ENCODE measurements around the gene MAGEA2B.
"Not testable (repeated sequence)": the region's sequence is repeated elsewhere in the genome, so short reads cannot be mapped to it uniquely, and the experiment has no call there.

The MAGEA2B gene, protein sequence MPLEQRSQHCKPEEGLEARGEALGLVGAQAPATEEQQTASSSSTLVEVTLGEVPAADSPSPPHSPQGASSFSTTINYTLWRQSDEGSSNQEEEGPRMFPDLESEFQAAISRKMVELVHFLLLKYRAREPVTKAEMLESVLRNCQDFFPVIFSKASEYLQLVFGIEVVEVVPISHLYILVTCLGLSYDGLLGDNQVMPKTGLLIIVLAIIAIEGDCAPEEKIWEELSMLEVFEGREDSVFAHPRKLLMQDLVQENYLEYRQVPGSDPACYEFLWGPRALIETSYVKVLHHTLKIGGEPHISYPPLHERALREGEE

DNA sequence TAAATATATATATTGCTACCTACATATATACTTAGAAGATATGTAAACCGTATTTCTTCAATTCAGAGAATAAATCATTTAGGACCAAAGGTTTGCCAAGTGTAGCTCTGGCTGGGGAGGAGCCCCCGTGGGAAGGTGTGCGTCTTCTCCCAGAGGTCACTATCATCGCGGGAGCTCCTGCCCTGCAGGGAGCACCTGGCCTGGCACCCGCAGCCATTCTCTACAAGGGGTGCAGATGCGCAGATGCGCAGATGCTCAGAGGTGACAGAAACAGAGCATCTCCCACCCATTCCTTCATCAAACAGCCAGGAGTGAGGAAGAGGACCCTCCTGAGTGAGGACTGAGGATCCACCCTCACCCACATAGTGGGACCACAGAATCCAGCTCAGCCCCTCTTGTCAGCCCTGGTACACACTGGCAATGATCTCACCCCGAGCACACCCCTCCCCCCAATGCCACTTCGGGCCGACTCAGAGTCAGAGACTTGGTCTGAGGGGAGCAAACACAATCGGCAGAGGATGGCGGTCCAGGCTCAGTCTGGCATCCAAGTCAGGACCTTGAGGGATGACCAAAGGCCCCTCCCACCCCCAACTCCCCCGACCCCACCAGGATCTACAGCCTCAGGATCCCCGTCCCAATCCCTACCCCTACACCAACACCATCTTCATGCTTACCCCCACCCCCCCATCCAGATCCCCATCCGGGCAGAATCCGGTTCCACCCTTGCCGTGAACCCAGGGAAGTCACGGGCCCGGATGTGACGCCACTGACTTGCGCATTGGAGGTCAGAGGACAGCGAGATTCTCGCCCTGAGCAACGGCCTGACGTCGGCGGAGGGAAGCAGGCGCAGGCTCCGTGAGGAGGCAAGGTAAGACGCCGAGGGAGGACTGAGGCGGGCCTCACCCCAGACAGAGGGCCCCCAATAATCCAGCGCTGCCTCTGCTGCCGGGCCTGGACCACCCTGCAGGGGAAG, at the start of gene MAGEA2B:
Gene MAGEA2B, plus strand, starts transcription at position 814 of the 973 bp plus-strand sequence. CDS start 2,479 bp downstream, outside the sequence.
- DNase-seq = not testable (repeated sequence)

DNA sequence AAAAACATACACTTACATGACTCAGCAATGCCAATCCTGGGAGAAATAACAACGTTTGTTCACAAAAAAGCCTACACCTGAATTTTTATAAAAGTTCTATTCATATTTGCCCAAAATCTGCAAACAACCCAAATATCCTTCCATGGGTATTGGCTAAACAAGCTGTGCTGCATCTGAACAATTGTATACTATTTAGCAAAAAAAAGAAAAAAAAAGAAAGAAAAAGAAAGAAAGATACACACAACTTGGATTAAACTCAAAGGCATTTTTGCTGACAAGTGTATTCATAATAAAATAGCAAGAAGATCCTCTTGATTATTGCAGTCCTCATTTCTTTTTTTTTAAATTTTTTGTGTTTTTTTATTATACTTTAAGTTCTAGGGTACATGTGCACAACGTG, 40.3 kb upstream of the MAGEA2B start:
- DNase-seq = no peak

DNA sequence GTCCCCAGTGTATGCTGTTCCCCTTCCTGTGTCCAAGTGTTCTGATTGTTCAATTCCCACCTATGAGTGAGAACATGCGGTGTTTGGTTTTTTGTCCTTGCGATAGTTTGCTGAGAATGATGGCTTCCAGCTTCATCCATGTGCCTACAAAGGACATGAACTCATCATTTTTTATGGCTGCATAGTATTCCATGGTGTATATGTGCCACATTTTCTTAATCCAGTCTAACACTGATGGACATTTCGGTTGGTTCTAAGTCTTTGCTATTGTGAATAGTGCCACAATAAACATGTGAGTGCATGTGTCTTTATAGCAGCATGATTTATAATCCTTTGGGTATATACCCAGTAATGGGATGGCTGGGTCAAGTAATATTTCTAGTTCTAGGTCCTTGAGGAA, 39.8 kb upstream of the MAGEA2B start:
- not testable (repeated sequence) for DNase-seq

DNA sequence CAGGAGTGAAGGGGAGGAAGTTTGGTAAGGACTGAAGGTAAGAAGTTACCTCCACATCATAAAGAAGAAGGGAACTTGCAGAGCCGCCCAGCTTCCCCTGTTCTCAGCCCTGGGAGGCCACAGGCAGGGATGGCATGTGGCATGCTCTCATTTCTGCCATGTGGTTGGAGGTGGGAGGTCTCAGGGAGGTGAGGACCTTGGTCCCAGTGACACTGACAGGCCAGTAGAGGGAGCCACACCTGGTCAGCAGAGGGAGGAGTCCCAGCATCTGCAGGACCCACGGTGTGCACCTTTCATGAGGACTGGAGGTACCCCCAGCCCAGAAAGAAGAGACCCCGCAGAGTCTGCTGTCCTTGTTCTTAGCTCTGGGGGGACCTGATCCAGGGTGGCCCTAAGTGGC, 33.4 kb upstream of the MAGEA2B start:
- DNase-seq = not testable (repeated sequence)

DNA sequence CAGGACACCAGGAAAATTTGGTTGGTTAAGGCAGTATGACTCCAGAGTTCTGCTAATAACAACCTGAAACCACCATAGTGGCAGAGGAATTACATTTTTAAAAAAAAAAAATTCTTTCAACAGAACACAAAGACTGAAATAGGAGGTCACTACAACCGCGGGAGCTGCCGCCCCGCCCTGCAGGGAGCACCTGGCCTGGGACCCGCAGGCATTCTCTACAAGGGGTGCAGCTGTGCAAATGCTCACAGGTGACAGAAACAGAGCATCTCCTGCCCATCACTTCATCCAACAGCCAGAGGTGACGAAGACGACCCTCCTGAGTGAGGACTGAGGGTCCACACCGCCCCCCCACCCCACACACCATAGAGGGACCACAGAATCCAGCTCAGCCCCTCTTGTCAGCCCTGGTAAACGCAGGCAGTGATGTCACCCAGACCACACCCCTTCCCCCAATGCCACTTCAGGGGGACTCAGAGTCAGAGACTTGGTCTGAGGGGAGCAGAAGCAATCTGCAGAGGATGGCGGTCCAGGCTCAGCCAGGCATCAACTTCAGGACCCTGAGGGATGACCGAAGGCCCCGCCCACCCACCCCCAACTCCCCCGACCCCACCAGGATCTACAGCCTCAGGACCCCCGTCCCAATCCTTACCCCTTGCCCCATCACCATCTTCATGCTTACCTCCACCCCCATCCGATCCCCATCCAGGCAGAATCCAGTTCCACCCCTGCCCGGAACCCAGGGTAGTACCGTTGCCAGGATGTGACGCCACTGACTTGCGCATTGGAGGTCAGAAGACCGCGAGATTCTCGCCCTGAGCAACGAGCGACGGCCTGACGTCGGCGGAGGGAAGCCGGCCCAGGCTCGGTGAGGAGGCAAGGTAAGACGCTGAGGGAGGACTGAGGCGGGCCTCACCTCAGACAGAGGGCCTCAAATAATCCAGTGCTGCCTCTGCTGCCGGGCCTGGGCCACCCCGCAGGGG, 16.2 kb upstream of the MAGEA2B start, which contains the start of gene MAGEA3:
Gene MAGEA3, plus strand, starts transcription at position 843 of the 980 bp plus-strand sequence. CDS start 2,039 bp downstream, outside the sequence.
- not testable (repeated sequence) for DNase-seq

DNA sequence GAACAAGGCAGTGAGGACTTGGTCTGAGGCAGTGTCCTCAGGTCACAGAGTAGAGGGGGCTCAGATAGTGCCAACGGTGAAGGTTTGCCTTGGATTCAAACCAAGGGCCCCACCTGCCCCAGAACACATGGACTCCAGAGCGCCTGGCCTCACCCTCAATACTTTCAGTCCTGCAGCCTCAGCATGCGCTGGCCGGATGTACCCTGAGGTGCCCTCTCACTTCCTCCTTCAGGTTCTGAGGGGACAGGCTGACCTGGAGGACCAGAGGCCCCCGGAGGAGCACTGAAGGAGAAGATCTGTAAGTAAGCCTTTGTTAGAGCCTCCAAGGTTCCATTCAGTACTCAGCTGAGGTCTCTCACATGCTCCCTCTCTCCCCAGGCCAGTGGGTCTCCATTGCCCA, 14.0 kb upstream of the MAGEA2B start:
- not testable (repeated sequence) for DNase-seq

DNA sequence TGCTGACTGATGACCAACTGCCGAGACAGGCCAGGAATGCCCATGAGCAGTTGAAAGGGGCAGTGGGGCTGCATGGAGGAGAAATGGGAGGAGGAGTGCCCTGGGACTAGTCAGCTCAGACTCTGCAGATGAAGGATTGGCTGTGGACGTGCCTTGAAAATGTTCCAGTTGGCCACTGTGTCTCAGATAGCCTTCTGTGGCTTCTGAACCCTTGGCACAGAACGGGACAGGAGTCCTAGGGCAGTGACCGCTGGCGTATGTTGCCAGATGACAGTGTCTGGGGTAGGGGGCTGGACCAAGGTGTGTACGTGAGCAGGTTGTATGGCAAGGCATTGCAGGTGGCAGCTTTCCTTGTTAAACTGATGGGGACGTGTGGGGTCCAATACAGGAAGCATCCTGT, 7.9 kb upstream of the MAGEA2B start:
- DNase-seq = not testable (repeated sequence)

DNA sequence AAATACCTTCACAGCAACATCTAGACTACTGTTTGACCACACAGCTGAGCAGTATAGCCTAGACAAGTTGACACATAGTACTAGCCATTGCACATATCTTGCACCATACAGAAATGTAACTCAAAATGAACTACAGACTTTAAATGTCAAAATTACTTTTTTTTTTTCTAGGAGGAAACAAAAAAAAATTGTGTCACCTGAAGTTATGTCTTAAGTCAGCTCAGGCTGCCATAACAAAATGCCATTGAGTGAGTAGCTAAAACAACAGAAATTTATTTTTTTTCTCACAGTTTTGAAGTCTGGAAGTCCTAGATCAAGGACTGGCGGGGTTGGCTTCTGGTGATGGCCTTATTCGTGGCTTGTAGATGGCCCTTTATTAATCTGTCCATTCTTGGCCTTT, 5.3 kb upstream of the MAGEA2B start, which contains the start of gene CSAG2:
Gene CSAG2, minus strand, starts transcription at position 101 of the 400 bp plus-strand sequence. CDS start 161 bp downstream, outside the sequence.
- not testable (repeated sequence) for DNase-seq

DNA sequence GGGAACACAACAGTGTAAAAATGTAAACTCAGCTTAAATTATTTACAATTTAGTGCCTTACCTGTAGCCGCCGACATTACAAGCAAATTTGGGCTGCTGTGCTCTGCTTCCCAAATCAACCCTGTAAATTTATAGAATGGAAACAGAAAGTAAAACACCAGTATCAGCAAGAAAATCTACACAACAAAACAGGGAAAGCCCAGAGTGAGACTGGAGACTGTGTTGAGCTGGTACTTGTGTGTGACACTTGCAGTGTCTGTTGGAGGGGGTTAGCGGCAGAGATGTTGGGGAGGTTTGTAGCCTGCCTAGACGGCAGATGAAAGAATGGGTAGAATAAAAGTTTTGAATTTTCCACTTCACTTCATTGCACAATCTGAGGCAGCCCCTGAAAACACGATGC, 1.2 kb upstream of the MAGEA2B start:
- DNase-seq = not testable (repeated sequence)

DNA sequence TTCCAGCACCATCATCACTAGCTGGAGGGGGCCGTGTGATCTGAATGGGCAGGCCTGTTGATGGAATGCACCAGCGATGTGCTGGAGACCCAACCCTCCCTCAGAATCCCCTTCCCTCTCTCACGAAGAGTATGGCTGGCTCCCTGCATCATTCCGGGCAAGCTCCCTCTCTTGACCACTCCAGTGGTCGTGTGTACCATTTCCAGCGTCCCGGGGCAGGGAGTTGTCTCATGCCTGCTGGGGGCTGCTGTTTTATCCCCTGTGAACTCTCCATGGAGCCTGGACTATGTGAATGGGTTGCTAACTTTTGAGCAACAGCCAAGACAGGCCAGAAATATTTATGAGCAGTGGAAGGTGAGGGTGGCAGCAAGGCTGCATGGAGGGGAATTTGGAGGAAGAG, 11.0 kb downstream of the MAGEA2B start:
- DNase-seq = no peak

DNA sequence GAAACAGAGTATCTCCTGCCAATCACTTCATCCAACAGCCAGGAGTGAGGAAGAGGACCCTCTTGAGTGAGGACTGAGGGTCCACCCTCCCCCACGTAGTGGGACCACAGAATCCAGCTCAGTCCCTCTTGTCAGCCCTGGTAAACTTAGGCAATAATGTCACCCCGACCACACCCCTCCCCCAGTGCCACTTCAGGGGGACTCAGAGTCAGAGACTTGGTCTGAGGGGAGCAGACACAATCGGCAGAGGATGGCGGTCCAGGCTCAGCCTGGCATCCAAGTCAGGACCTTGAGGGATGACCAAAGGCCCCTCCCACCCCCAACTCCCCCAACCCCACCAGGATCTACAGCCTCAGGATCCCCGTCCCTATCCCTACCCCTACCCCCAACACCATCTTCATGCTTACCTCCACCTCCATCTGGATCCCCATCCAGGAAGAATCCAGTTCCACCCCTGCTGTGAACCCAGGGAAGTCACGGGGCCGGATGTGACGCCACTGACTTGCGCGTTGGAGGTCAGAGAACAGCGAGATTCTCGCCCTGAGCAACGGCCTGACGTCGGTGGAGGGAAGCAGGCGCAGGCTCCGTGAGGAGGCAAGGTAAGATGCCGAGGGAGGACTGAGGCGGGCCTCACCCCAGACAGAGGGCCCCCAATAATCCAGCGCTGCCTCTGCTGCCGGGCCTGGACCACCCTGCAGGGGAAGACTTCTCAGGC, 19.0 kb downstream of the MAGEA2B start, which contains the start of the genes CSAG1 and MAGEA12:
Gene CSAG1, minus strand, starts transcription at position 461 of the 715 bp plus-strand sequence. CDS start 1,261 bp downstream, outside the sequence.
Gene MAGEA12, plus strand, starts transcription at position 497 of the 715 bp plus-strand sequence. CDS start 2,405 bp downstream, outside the sequence.
- peak; percentile 50 to 73 for DNase-seq

DNA sequence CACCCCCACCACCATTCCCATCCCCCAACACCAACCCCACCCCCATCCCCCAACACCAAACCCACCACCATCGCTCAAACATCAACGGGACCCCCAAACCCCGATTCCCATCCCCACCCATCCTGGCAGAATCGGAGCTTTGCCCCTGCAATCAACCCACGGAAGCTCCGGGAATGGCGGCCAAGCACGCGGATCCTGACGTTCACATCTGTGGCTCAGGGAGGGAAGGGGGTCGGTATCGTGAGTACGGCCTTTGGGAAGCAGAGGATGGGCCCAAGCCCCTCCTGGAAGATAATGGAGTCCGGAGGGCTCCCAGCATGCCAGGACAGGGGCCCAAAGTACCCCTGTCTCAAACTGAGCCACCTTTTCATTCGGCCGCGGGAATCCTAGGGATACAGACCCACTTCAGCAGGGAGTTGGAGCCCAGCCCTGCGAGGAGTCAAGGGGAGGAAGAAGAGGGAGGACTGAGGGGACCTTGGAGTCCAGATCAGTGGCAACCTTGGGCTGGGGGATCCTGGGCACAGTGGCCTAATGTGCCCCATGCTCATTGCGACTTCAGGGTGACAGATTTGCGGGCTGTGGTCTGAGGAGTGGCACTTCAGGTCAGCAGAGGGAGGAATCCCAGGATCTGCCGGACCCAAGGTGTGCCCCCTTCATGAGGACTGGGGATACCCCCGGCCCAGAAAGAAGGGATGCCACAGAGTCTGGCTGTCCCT, 19.9 kb downstream of the MAGEA2B start:
- not testable (repeated sequence) for DNase-seq

DNA sequence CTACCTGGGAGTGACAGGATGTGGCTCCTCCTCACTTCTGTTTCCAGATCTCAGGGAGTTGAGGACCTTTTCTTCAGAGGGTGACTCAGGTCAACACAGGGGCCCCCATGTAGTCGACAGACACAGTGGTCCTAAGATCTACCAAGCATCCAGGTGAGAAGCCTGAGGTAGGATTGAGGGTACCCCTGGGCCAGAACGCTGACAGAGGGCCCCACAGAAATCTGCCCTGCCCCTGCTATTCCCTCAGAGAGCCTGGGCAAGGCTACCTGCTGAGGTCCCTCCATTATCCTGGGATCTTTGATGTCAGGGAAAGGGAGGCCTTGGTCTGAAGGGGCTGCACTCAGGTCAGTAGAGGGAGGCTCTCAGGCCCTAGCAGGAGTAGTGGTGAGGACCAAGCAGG, 20.7 kb downstream of the MAGEA2B start:
- DNase-seq = no peak

DNA sequence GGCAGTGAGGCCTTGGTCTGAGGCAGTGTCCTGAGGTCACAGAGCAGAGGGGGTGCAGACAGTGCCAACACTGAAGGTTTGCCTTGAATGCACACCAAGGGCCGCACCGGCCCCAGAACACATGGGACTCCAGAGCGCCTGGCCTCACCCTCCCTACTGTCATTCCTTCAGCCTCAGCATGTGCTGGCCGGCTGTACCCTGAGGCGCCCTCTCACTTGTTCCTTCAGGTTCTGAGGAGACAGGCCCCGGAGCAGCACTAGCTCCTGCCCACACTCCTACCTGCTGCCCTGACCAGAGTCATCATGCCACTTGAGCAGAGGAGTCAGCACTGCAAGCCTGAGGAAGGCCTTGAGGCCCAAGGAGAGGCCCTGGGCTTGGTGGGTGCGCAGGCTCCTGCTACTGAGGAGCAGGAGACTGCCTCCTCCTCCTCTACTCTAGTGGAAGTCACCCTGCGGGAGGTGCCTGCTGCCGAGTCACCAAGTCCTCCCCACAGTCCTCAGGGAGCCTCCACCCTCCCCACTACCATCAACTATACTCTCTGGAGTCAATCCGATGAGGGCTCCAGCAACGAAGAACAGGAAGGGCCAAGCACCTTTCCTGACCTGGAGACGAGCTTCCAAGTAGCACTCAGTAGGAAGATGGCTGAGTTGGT, 21.6 kb downstream of the MAGEA2B start:
- DNase-seq = no peak

DNA sequence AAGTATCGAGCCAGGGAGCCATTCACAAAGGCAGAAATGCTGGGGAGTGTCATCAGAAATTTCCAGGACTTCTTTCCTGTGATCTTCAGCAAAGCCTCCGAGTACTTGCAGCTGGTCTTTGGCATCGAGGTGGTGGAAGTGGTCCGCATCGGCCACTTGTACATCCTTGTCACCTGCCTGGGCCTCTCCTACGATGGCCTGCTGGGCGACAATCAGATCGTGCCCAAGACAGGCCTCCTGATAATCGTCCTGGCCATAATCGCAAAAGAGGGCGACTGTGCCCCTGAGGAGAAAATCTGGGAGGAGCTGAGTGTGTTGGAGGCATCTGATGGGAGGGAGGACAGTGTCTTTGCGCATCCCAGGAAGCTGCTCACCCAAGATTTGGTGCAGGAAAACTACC, 22.1 kb downstream of the MAGEA2B start:
- not testable (repeated sequence) for DNase-seq

DNA sequence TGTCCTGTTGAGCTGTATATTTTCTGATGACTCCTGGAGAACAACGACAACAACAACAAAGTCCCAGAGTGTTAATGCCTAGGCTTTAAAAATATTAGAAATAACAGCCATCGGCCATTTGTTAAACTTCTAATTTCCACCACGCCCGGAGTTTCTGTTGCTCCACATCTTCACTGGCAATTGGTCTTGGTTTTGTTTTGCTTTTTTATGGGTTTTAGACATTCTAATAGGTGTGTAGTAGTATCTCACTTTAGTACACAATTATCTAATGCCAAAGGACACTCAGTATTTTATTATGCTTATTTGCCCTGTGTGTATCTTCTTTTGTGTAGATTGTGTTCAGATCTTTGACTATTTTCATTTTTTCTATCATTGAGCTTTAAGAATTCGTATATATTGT, 24.1 kb downstream of the MAGEA2B start:
- DNase-seq = no peak

DNA sequence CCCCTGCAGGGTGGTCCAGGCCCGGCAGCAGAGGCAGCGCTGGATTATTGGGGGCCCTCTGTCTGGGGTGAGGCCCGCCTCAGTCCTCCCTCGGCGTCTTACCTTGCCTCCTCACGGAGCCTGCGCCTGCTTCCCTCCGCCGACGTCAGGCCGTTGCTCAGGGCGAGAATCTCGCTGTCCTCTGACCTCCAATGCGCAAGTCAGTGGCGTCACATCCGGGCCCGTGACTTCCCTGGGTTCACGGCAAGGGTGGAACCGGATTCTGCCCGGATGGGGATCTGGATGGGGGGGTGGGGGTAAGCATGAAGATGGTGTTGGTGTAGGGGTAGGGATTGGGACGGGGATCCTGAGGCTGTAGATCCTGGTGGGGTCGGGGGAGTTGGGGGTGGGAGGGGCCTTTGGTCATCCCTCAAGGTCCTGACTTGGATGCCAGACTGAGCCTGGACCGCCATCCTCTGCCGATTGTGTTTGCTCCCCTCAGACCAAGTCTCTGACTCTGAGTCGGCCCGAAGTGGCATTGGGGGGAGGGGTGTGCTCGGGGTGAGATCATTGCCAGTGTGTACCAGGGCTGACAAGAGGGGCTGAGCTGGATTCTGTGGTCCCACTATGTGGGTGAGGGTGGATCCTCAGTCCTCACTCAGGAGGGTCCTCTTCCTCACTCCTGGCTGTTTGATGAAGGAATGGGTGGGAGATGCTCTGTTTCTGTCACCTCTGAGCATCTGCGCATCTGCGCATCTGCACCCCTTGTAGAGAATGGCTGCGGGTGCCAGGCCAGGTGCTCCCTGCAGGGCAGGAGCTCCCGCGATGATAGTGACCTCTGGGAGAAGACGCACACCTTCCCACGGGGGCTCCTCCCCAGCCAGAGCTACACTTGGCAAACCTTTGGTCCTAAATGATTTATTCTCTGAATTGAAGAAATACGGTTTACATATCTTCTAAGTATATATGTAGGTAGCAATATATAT, 39.5 kb downstream of the MAGEA2B start, which contains the start of gene MAGEA2:
Gene MAGEA2, minus strand, starts transcription at position 157 of the 965 bp plus-strand sequence. CDS start 2,479 bp downstream, outside the sequence.
- not testable (repeated sequence) for DNase-seq

DNA sequence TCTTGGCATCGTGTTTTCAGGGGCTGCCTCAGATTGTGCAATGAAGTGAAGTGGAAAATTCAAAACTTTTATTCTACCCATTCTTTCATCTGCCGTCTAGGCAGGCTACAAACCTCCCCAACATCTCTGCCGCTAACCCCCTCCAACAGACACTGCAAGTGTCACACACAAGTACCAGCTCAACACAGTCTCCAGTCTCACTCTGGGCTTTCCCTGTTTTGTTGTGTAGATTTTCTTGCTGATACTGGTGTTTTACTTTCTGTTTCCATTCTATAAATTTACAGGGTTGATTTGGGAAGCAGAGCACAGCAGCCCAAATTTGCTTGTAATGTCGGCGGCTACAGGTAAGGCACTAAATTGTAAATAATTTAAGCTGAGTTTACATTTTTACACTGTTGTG, 40.4 kb downstream of the MAGEA2B start:
- DNase-seq = not testable (repeated sequence)

Data from NCI-H187 (cell line).